ENCODE results near the gene SYNDIG1. TPM values are rescaled to one million over a fixed set of nuclear protein-coding genes. Genes with fewer than 3 reads are reported as not detected.

SYNDIG1 gene
- total RNA-seq, 4 donors from 2014 or later, result 0.45 TPM; not detected in 3

DNA sequence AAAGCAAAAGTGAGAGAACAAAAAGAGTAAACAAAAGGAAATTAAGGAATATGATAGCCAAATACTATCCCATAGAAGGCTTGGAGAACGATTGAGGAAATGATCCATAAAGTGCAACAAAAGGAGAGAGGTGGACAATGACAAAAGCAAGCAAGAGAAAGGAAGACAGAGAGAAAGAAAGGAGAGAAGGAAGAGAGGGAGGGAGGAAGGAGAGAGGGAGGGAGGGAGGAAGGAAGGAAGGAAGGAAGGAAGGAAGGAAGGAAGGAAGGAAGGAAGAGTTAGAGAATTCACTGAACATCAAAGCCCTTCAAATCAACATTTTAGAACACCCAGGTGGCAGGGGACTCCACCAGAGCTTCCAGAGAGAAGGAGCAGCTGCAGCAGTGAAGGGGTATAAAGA is 185.0 kb downstream of the SYNDIG1 start:
- 58 to 60% methylated on average over 1 of the region's 1 CpG for WGBS, 2 donors
- H3K4me3 ChIP-seq (ENCODE audit: low read depth, poor library complexity, severe bottlenecking), result no peak overlapping the region
- TF ChIP-seq, protein P1, sequence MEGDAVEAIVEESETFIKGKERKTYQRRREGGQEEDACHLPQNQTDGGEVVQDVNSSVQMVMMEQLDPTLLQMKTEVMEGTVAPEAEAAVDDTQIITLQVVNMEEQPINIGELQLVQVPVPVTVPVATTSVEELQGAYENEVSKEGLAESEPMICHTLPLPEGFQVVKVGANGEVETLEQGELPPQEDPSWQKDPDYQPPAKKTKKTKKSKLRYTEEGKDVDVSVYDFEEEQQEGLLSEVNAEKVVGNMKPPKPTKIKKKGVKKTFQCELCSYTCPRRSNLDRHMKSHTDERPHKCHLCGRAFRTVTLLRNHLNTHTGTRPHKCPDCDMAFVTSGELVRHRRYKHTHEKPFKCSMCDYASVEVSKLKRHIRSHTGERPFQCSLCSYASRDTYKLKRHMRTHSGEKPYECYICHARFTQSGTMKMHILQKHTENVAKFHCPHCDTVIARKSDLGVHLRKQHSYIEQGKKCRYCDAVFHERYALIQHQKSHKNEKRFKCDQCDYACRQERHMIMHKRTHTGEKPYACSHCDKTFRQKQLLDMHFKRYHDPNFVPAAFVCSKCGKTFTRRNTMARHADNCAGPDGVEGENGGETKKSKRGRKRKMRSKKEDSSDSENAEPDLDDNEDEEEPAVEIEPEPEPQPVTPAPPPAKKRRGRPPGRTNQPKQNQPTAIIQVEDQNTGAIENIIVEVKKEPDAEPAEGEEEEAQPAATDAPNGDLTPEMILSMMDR (IDR thresholded peaks at IDR 0.05), result no peak
- no peak for TF ChIP-seq POLR2A (IDR thresholded peaks at IDR 0.05)
- DNase-seq (ENCODE audit: low spot score in 2 of 2), result no peak
- intact Hi-C loops (cut with DNase I; ENCODE audit: low total_unique reads), result no loop called here

DNA sequence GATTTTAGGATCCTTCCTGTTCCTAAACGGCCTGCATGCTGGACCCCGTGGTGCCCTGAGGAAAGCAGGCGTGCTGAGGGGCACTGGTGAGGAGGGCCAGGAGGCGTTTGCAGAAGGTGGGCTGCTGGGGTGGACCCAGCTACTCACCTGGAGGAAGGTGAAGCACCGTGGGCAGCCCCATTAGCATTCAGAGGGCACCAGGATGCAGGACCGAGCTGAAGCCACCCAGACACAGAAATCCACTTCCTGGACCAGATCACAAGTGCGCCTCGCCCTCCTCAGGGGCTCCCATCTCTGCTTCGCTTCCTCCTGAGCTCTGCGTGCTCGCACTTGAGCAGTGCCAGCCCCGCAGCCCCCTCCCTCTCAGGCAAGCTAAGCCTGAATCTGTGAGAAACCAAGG is 187.0 kb downstream of the SYNDIG1 start:
- WGBS, 2 donors, result 76 to 77% methylated on average over 12 of the region's 12 CpGs
- TF ChIP-seq, protein P1 (IDR thresholded peaks at IDR 0.05), result no peak
- no peak for TF ChIP-seq POLR2A (IDR thresholded peaks at IDR 0.05)
- intact Hi-C loops (cut with DNase I; ENCODE audit: low total_unique reads), result no loop called here
- no peak overlapping the region for H3K4me3 ChIP-seq (ENCODE audit: low read depth, poor library complexity, severe bottlenecking)
- DNase-seq (ENCODE audit: low spot score in 2 of 2), result no peak

DNA sequence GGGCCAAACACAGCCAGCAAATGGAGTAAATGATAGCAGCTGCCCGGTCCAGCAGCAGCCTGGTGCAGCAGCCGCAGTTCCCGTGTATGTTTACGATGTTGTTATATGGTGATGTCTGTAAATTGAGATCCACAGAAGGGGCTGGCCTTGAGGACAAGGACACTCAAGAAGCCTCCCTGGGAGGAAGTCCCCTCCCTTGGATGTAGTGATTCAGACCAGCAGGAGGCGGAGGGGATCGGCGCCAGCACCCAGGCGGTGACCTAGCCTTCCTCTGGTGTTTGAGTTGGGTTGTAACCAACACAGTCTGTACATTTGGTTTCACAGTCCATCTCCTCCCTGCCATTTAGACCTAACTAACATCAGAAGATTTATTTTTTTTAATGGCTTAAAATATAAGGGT is 187.8 kb downstream of the SYNDIG1 start:
- 90% methylated on average over 8 of the region's 8 CpGs for WGBS, 2 donors
- intact Hi-C loops (cut with DNase I; ENCODE audit: low total_unique reads), result no loop called here
- no peak for DNase-seq (ENCODE audit: low spot score in 2 of 2)
- no peak for TF ChIP-seq POLR2A (IDR thresholded peaks at IDR 0.05)
- TF ChIP-seq, protein P1 (IDR thresholded peaks at IDR 0.05), result no peak
- no peak overlapping the region for H3K4me3 ChIP-seq (ENCODE audit: low read depth, poor library complexity, severe bottlenecking)

DNA sequence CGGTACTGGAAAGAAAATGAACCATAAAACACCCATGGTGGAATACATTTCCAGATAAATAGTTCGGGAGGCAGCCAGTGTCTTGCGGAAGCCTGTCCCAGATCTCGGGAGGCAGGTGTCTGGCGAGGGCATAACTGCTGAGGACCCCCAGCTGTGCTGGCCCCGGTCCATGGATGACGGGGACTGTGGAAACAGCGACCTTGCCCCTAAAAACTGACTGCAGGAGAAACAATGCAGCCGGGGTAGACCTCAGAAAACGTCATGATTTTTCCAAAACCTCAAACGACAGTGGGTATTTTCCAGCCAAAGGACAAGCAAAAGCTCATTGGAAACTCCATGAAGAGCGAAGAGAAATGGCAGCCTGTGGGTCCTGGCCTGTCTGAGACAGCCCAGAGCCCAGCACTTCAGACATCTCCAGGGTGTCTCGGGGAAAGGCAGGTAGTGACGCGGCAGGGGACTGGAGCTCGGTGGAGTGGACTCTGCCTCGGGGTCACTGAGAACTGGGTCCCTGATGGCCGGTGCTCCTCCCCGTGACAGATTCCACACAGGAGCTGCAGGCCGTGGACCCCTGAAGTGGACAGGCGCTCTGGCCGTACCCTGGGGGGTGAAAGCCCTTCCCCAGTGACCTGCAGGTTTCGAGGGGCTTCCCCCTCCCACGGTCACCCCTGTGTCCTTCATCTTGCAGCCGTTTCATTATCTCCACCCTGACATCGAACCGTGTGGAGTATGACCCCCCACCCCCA is 188.6 kb downstream of the SYNDIG1 start:
- 75 to 82% methylated on average over 26 to 27 of the region's 27 CpGs for WGBS, 2 donors
- intact Hi-C loops (cut with DNase I; ENCODE audit: low total_unique reads), result no loop called here
- no peak overlapping the region for H3K4me3 ChIP-seq (ENCODE audit: low read depth, poor library complexity, severe bottlenecking)
- no peak for TF ChIP-seq POLR2A (IDR thresholded peaks at IDR 0.05)
- TF ChIP-seq, protein P1 (IDR thresholded peaks at IDR 0.05), result no peak
- DNase-seq (ENCODE audit: low spot score in 2 of 2), result no peak

DNA sequence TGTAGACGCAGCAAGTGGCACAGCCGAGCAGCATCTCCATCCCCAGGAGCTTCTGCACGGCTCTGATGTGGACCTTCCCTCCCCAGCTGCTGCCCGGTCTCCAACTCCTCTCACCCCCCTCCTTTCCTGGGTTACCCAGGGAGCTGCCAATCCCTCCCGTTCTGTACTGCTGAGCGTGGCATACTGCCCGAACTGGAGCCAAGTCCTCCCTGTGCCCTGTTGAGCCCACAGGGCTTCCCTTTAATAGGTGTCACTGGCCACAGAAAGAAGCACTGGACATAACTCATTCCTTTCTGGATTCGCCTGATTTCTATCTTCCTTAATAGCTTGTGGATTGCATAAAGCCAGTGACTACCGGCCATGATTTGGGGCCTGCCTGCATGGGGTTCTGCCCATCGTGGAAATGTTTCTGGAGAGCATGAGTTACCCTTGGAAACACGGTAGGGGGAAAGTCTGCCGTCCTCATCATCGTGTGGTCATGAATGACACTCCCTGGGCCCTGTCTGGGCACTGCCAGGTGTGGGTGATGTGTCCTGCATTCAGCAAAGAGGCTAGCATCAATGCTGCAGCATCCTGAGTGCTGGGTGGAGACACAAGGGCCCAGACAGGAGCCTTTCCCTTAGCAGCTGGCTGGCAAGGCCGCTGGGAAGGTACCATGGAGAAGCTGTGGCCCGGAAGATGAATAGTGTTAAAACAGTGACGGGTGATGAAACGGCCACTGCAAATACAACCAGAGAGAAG is 189.7 kb downstream of the SYNDIG1 start:
- TF ChIP-seq, protein P1 (IDR thresholded peaks at IDR 0.05), result no peak
- TF ChIP-seq POLR2A (IDR thresholded peaks at IDR 0.05), result no peak
- intact Hi-C loops (cut with DNase I; ENCODE audit: low total_unique reads), result no loop called here
- WGBS, 2 donors, result 75 to 86% methylated on average over 17 of the region's 17 CpGs
- DNase-seq (ENCODE audit: low spot score in 2 of 2), result no peak
- no peak overlapping the region for H3K4me3 ChIP-seq (ENCODE audit: low read depth, poor library complexity, severe bottlenecking)

All from lower leg skin (tissue), 4 donors.